Neuronal stem cell (in vitro differentiated cells): ENCODE data around the gene SPAST.

ENCODE experiments used
- DNase-seq: peaks from one replicate; pipeline ENCODE4 v3.0.0-alpha.2; 2013; ENCODE audit warnings: low spot score
- H2AFZ ChIP-seq: one replicate; pipeline ENCODE4 v1.6.1; 2013; ENCODE audit warnings: mild to moderate bottlenecking, low read length, inconsistent platforms
- H2AK5ac ChIP-seq: 2 replicates; pipeline ENCODE4 v1.6.1; 2013; ENCODE audit warnings: low read depth, mild to moderate bottlenecking, inconsistent platforms, low read length, moderate library complexity, mixed read lengths
- H2BK120ac ChIP-seq: 2 replicates; pipeline ENCODE4 v1.6.1; 2013; ENCODE audit warnings: low read depth, mild to moderate bottlenecking, inconsistent platforms, low read length, moderate library complexity, mixed read lengths
- H2BK12ac ChIP-seq: one replicate; pipeline ENCODE4 v1.6.1; 2013; ENCODE audit warnings: low read length, inconsistent platforms
- H2BK15ac ChIP-seq: 2 replicates; pipeline ENCODE4 v1.6.1; 2013; ENCODE audit warnings: mild to moderate bottlenecking, low read length, inconsistent platforms, mixed read lengths
- H2BK5ac ChIP-seq: one replicate; pipeline ENCODE4 v1.6.1; 2013; ENCODE audit warnings: inconsistent platforms, mild to moderate bottlenecking, low read length, moderate library complexity
- H3K14ac ChIP-seq: one replicate; pipeline ENCODE4 v1.6.1; 2013; ENCODE audit warnings: low read length, inconsistent platforms
- H3K18ac ChIP-seq: 2 replicates; pipeline ENCODE4 v1.6.1; 2013; ENCODE audit warnings: low read length, inconsistent platforms
- H3K23ac ChIP-seq: 2 replicates; pipeline ENCODE4 v1.6.1; 2013; ENCODE audit warnings: low read depth, mild to moderate bottlenecking, mixed read lengths, low read length, inconsistent platforms; ENCODE audit not compliant: poor library complexity
- H3K27ac ChIP-seq: replicated peaks from 3 replicates; pipeline ENCODE4 v1.5.1; 2013; ENCODE audit warnings: low read length, inconsistent platforms
- H3K27me3 ChIP-seq, 3 experiments: 2 replicates each; pipeline ENCODE4 v1.6.1; 2013; ENCODE audit warnings: low read length in 3 of 3, mild to moderate bottlenecking in 2 of 3, inconsistent platforms in 1 of 3, low read depth in 1 of 3, mixed read lengths in 1 of 3, moderate library complexity in 1 of 3; ENCODE audit not compliant: control insufficient read depth in 3 of 3, insufficient read depth in 3 of 3
- H3K36me3 ChIP-seq, 2 donors: replicated peaks in 1 of 2; 2 replicates each; pipeline ENCODE4 v1.6.1; 2013; ENCODE audit warnings: low read length in 2 of 2; ENCODE audit not compliant: control insufficient read depth in 2 of 2, insufficient read depth in 2 of 2
- H3K4ac ChIP-seq: 2 replicates; pipeline ENCODE4 v1.6.1; 2013; ENCODE audit warnings: inconsistent platforms, mild to moderate bottlenecking, low read length, moderate library complexity
- H3K4me1 ChIP-seq, 2 donors: 1 replicate in 1 of 2; 2 replicates in 1 of 2; pipeline ENCODE4 v1.6.1; 2013; ENCODE audit warnings: low read length in 2 of 2, low read depth in 1 of 2; ENCODE audit not compliant: control insufficient read depth in 2 of 2, insufficient read depth in 1 of 2
- H3K4me2 ChIP-seq: one replicate; pipeline ENCODE4 v1.6.1; 2013; ENCODE audit warnings: mild to moderate bottlenecking, low read length, inconsistent platforms; ENCODE audit not compliant: insufficient read depth, poor library complexity, severe bottlenecking
- H3K4me3 ChIP-seq, 2 donors: 2 replicates each; pipeline ENCODE4 v1.5.1; 2013; ENCODE audit warnings: low read length in 2 of 2, mild to moderate bottlenecking in 2 of 2, inconsistent platforms in 1 of 2, moderate library complexity in 1 of 2
- H3K79me1 ChIP-seq: one replicate; pipeline ENCODE4 v1.6.1; 2013; ENCODE audit warnings: low read depth, mild to moderate bottlenecking, inconsistent platforms, low read length, moderate library complexity
- H3K9ac ChIP-seq: one replicate; pipeline ENCODE4 v1.6.1; 2013; ENCODE audit warnings: mild to moderate bottlenecking, low read depth, low read length, inconsistent platforms; ENCODE audit not compliant: poor library complexity
- H3K9me3 ChIP-seq, 2 donors: replicated peaks in 1 of 2; 2 replicates each; pipeline versions ENCODE3 to v1.6.1; 2013; ENCODE audit warnings: low read length in 2 of 2, mild to moderate bottlenecking in 2 of 2, inconsistent platforms in 1 of 2, low read depth in 1 of 2, mixed read lengths in 1 of 2, moderate library complexity in 1 of 2; ENCODE audit not compliant: control insufficient read depth in 2 of 2, insufficient read depth in 1 of 2
- H4K8ac ChIP-seq: one replicate; pipeline ENCODE4 v1.6.1; 2013; ENCODE audit warnings: low read depth, mild to moderate bottlenecking, inconsistent platforms, low read length, moderate library complexity
- H4K91ac ChIP-seq: one replicate; pipeline ENCODE4 v1.6.1; 2013; ENCODE audit warnings: low read length, low read depth, mild to moderate bottlenecking, inconsistent platforms; ENCODE audit not compliant: poor library complexity
- WGBS, 2 donors: extraction: QIAGEN DNeasy Blood & Tissue Kit; methylation state at CpG; one replicate each; pipeline ENCODE4 v1.1.7; 2013; ENCODE audit warnings: missing lambda C conversion rate in 2 of 2, mixed read lengths in 1 of 2; ENCODE audit not compliant: insufficient read length in 2 of 2, insufficient replicate concordance in 1 of 2; ENCODE audit errors: extremely low coverage in 2 of 2; 5-methylcytosine and 5-hydroxymethylcytosine counted together

SPAST gene

DNA sequence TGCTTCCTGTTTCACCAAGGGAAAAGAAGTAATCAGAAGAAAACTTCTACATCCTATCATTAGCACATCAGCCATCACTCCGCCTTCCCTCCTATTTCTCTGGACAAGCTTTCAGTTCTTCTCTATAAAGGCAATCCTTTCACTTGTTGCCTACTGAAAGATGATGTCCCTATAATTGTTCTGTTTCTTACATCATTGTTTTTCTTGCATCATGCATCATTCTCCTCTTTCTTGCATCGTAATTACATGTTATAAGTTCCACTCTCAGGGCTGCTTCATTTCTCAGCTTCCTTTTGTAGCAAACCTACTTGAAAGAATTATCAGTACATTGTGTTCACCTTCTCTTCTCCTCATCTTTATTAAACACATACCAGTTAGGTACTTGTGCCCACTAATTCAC is 109.5 kb downstream of the SPAST start:
- no peak overlapping the region for H3K4me2 ChIP-seq
- no peak overlapping the region for H3K4me3 ChIP-seq
- no peak overlapping the region for H3K27ac ChIP-seq
- no peak overlapping the region for H3K18ac ChIP-seq
- H3K4me1 ChIP-seq: no peaks in the 10 kb centered on the region
- H2BK5ac ChIP-seq: no peak overlapping the region
- H2BK120ac ChIP-seq: no peak overlapping the region
- WGBS, 2 donors: no CpG with 5 or more reads among the region's 2 CpGs
- H3K27me3 ChIP-seq: no peaks in the 10 kb centered on the region
- peaks cover 0 to 63% of the 10 kb centered on the region in 2 donors for H3K36me3 ChIP-seq
- H2AFZ ChIP-seq: no peak overlapping the region
- H2AK5ac ChIP-seq: no peak overlapping the region
- no peak overlapping the region for H3K14ac ChIP-seq
- H3K4ac ChIP-seq: no peak overlapping the region
- H3K9me3 ChIP-seq: no peaks in the 10 kb centered on the region
- no peak overlapping the region for H3K23ac ChIP-seq
- H4K8ac ChIP-seq: no peak overlapping the region
- no peak overlapping the region for H2BK12ac ChIP-seq
- H4K91ac ChIP-seq: no peak overlapping the region
- H3K9ac ChIP-seq: no peak overlapping the region
- H3K79me1 ChIP-seq: peaks cover 2% of the 10 kb centered on the region
- no peak for DNase-seq
- no peak overlapping the region for H2BK15ac ChIP-seq

- no peak overlapping the region for H2BK15ac ChIP-seq
- H3K27ac ChIP-seq: no peak overlapping the region
- no peak overlapping the region for H3K4me3 ChIP-seq
- H3K23ac ChIP-seq: no peak overlapping the region
- H2AFZ ChIP-seq: no peak overlapping the region
- H3K36me3 ChIP-seq: peaks cover 9 to 70% of the 10 kb centered on the region in 2 donors
- no CpG with 5 or more reads among the region's 6 CpGs for WGBS, 2 donors
- H3K27me3 ChIP-seq: no peaks in the 10 kb centered on the region
- H2BK5ac ChIP-seq: no peak overlapping the region
- H2BK120ac ChIP-seq: no peak overlapping the region
- H3K4me1 ChIP-seq: no peaks in the 10 kb centered on the region
- H2AK5ac ChIP-seq: no peak overlapping the region
- no peak overlapping the region for H3K18ac ChIP-seq
- H3K9me3 ChIP-seq: no peaks in the 10 kb centered on the region
- no peak overlapping the region for H3K4me2 ChIP-seq
- no peak for DNase-seq
- H3K9ac ChIP-seq: no peak overlapping the region
- H4K91ac ChIP-seq: no peak overlapping the region
- no peak overlapping the region for H3K4ac ChIP-seq
- peaks cover 1% of the 10 kb centered on the region for H3K79me1 ChIP-seq
- H3K14ac ChIP-seq: no peak overlapping the region
- no peak overlapping the region for H4K8ac ChIP-seq
- no peak overlapping the region for H2BK12ac ChIP-seq
Observed at GRCh38 chr2:32182667-32183066, 119.3 kb downstream of the SPAST start.

- Histone ChIP-seq H3K14ac (no peak overlapping the region), H2AK5ac (no peak overlapping the region), H3K27ac (no peak overlapping the region), H3K4me1 (no peaks in the 10 kb centered on the region), H2BK120ac (no peak overlapping the region), H2BK12ac (no peak overlapping the region), H2AFZ (no peak overlapping the region), H3K36me3 (peaks cover 5 to 71% of the 10 kb centered on the region in 2 donors), H4K91ac (no peak overlapping the region), H3K9me3 (no peaks in the 10 kb centered on the region), H3K4ac (no peak overlapping the region), H2BK15ac (no peak overlapping the region), H2BK5ac (no peak overlapping the region), H3K18ac (no peak overlapping the region), H3K79me1 (peaks cover 1% of the 10 kb centered on the region), H3K4me2 (no peak overlapping the region), H3K27me3 (no peaks in the 10 kb centered on the region), H3K4me3 (no peak overlapping the region), H3K9ac (no peak overlapping the region), H4K8ac (no peak overlapping the region), H3K23ac (no peak overlapping the region)
- no CpG with 5 or more reads among the region's 6 CpGs for WGBS, 2 donors
- DNase-seq: no peak
Observed at GRCh38 chr2:32189011-32189410, 125.7 kb downstream of the SPAST start.

DNA sequence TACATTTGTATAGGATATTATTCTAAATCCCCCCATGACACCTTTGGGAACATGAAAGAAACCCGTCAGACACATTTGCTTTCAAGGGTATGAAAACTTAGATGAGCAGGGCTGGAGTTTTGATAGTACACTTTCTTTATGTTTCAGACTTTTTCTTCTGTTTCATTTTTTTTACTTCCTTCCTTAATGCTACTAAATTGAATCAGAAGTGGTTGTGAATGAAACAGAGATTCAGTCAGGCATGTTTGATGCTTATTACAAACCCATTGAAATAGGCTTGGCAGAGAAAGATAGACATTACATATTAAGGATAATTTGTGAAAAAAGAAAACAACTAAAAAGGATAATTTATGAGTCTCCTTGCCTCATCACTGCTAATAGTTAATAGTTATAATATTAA is 129.1 kb downstream of the SPAST start:
- Histone ChIP-seq H4K8ac (no peak overlapping the region), H2BK12ac (no peak overlapping the region), H2AFZ (no peak overlapping the region), H3K4ac (no peak overlapping the region), H3K9ac (no peak overlapping the region), H3K27me3 (no peaks in the 10 kb centered on the region), H3K9me3 (no peaks in the 10 kb centered on the region), H4K91ac (no peak overlapping the region), H3K4me1 (no peaks in the 10 kb centered on the region), H3K79me1 (no peaks in the 10 kb centered on the region), H3K18ac (no peak overlapping the region), H3K23ac (no peak overlapping the region), H3K4me2 (no peak overlapping the region), H3K36me3 (peaks cover 0 to 69% of the 10 kb centered on the region in 2 donors), H3K4me3 (no peak overlapping the region), H2BK15ac (no peak overlapping the region), H3K14ac (no peak overlapping the region), H2AK5ac (no peak overlapping the region), H2BK120ac (no peak overlapping the region), H2BK5ac (no peak overlapping the region), H3K27ac (no peak overlapping the region)
- DNase-seq: no peak
- no CpG with 5 or more reads among the region's 1 CpG for WGBS, 2 donors
